Ishikawa (cell line): Measurements from ENCODE around the gene GPC1.

Source experiments
- CEBPB ChIP-seq: IDR thresholded peaks from 2 replicates; pipeline ENCODE4 v1.6.1; 2012
- EP300 ChIP-seq: IDR thresholded peaks from 2 replicates; pipeline ENCODE4 v1.6.1; 2012; ENCODE audit warnings: borderline replicate concordance
- FOXM1 ChIP-seq: IDR thresholded peaks from 2 replicates; pipeline ENCODE4 v1.6.1; 2012; ENCODE audit warnings: low read depth, borderline replicate concordance
- RAD21 ChIP-seq: IDR thresholded peaks from 2 replicates; pipeline ENCODE4 v1.6.1; 2012; ENCODE audit warnings: low read depth
- YY1 ChIP-seq: IDR thresholded peaks from 2 replicates; pipeline ENCODE4 v1.6.1; 2012; ENCODE audit warnings: low read depth
- TF ChIP-seq, protein P1 (sequence below): IDR thresholded peaks from 2 replicates; pipeline ENCODE4 v1.6.1; 2012; ENCODE audit warnings: low read depth, mild to moderate bottlenecking
- TF ChIP-seq, protein P2 (sequence below): IDR thresholded peaks from 2 replicates; pipeline ENCODE4 v1.6.1; 2012

DNA sequence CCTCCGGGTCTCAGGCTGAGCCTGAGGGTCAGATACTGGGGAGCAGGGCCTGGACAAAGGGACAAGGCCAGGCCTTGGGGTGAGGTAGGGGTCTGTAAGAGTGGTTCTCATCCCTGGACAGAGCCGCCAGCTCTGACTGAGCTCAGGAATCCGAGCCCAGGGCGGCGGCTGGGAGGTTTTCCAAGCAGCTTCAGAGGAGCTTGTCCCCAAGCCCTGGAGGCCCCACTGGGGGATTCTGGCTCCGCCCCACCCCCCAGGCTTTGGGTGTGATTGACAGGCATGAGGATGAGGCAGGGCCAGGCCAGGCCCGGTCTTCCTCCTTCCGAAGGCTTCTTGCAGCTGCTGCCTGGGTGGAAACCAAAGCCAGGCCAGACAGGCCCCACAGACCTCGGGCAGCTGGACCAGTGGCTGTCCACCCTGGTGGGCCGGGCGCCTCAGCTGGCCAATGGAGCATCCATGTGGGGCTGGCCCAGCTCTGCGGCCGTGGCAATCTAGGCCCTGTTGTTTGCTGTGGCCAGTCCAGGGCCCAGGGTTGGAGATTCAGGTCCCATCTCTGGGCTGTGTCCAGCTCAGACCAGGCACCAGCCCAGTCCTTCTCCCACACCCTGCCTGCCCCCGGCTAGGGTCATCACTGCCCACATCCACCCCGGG lies 23.1 kb upstream of the GPC1 start:
- TF ChIP-seq FOXM1 (no peak), YY1 (no peak), CEBPB (no peak), RAD21 (no peak), EP300 (no peak)
- TF ChIP-seq, protein P1, sequence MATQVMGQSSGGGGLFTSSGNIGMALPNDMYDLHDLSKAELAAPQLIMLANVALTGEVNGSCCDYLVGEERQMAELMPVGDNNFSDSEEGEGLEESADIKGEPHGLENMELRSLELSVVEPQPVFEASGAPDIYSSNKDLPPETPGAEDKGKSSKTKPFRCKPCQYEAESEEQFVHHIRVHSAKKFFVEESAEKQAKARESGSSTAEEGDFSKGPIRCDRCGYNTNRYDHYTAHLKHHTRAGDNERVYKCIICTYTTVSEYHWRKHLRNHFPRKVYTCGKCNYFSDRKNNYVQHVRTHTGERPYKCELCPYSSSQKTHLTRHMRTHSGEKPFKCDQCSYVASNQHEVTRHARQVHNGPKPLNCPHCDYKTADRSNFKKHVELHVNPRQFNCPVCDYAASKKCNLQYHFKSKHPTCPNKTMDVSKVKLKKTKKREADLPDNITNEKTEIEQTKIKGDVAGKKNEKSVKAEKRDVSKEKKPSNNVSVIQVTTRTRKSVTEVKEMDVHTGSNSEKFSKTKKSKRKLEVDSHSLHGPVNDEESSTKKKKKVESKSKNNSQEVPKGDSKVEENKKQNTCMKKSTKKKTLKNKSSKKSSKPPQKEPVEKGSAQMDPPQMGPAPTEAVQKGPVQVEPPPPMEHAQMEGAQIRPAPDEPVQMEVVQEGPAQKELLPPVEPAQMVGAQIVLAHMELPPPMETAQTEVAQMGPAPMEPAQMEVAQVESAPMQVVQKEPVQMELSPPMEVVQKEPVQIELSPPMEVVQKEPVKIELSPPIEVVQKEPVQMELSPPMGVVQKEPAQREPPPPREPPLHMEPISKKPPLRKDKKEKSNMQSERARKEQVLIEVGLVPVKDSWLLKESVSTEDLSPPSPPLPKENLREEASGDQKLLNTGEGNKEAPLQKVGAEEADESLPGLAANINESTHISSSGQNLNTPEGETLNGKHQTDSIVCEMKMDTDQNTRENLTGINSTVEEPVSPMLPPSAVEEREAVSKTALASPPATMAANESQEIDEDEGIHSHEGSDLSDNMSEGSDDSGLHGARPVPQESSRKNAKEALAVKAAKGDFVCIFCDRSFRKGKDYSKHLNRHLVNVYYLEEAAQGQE, result no peak
- TF ChIP-seq, protein P2, sequence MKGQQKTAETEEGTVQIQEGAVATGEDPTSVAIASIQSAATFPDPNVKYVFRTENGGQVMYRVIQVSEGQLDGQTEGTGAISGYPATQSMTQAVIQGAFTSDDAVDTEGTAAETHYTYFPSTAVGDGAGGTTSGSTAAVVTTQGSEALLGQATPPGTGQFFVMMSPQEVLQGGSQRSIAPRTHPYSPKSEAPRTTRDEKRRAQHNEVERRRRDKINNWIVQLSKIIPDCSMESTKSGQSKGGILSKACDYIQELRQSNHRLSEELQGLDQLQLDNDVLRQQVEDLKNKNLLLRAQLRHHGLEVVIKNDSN, result no peak
